ENCODE measurements around the gene RNF150.

RNF150 gene

GRCh38 chr4:140980426-140981200 is 152.7 kb downstream of the RNF150 start:
- no peak for DNase-seq (ENCODE audit: low spot score)

GRCh38 chr4:140976768-140977167 is 156.5 kb downstream of the RNF150 start:
- no peak for DNase-seq (ENCODE audit: low spot score)

DNA sequence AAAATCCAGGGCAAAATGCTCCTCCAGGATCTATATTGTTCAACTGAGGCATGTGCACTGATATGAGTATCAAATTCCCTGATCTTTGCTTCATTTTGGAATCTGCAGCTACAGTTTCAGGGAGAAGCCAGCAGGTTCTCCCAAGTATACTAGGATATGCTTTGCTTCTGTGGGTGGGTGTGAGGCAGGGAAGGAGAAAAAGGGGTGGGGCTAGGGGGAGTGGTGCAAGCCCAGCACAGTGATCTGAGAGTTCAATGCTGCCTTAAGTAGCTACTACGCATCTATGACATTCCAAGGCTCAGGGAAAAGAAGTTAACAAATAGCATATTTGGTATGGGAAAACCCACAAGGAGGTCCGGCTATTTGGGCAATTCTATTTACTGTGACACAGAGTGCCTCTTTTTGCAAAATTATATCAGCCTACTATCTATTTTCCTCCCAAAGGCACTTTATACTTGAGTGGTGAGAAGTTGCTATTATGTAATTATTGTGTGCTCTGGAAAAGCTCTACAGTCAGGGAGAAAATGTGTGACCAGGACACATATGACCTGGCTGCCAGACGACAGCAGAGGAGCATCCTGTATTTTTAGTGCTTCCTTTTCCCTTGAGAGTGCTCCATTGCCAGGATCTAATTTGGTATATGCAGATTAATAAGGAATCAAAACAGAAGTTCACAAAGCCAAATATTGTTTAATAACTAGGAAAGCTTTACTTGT is 162.0 kb downstream of the RNF150 start:
- DNase-seq (ENCODE audit: low spot score): no peak

- no peak for DNase-seq (ENCODE audit: low spot score)
Measured at GRCh38 chr4:140969296-140969695, 164.0 kb downstream of the RNF150 start.

DNA sequence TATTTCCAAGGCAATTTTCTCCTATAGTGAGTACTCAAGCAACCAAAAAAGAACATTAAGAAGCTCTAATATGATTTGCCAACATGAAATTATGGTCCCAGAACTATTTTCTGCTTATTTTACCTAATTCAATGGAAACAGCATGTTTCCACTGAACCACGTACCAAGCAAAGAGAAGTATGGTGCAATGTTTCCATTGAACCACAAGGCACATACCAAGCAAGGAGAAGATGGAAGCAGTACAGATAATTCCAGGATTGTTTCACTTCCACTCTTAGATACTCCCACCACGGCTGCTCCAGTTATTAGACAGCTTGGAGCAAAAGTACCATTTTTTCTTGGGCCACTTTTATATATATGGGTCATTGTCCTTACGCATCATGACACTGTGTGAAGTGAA is 164.9 kb downstream of the RNF150 start:
- DNase-seq (ENCODE audit: low spot score): no peak

DNA sequence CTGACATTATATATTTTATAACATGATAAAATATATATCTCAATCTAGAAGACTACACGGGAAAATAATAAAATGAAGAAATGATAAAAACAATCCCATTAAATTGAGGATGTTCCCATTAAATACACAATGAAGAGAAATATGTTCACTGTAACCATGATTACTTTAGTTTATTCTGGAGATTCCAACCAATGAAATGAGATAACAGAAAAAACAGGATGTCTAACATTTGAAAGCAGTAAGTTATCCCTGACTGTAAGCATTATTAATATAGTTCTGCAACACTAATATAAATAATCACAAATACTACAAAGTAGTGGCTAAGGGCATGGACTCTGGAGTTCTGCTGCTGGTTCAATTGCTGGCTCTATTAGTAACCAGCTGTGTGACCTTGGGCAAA is 169.4 kb downstream of the RNF150 start:
- DNase-seq (ENCODE audit: low spot score): no peak

DNA sequence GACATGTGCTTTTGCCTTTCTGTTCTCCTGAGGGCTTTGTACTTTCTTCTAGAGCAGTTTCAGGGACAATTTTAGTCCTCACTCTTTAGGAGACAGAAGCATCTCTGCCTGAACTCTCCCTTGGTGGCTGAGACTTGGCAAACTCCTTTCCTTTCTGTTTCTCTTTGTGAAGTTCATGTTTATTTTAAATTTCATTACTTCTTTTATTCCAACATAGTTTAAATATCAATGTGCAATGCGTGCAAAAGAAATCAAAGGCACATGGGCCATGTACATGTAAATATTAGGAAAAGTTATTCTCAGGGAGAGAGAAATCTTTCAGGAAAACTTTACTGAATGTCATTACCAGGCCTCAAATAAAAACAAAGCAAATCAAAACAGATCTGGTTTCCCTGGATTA is 177.6 kb downstream of the RNF150 start:
- DNase-seq (ENCODE audit: low spot score): no peak

GRCh38 chr4:140952717-140953116 is 180.6 kb downstream of the RNF150 start:
- no peak for DNase-seq (ENCODE audit: low spot score)

GRCh38 chr4:140947506-140947905 is 185.8 kb downstream of the RNF150 start:
- DNase-seq (ENCODE audit: low spot score): no peak

DNA sequence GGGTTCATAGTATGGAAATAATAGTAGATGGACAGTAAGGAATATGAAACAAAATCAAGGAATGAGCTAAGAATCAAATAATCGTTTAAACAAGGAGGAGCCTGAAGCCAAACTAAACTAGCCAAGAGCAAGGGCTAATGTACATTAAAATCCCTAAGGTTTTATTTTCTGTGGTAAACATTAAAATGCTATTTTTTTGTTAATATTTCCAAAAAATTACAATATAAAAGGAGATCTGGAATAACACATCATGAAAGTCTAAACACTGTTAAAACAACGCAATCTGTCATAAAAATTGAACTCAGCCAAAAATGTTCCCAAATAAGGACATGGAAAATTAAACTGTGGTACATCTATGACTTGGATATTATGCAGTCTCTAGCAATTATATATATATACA is 188.2 kb downstream of the RNF150 start:
- no peak for DNase-seq (ENCODE audit: low spot score)

- no peak for DNase-seq (ENCODE audit: low spot score)
Measured at GRCh38 chr4:140944572-140944971, 188.7 kb downstream of the RNF150 start.

GRCh38 chr4:140944199-140944515 is 189.1 kb downstream of the RNF150 start:
- no peak for DNase-seq (ENCODE audit: low spot score)

- DNase-seq (ENCODE audit: low spot score): peak; percentile 5
Measured at GRCh38 chr4:140943486-140944198, 189.6 kb downstream of the RNF150 start.

DNA sequence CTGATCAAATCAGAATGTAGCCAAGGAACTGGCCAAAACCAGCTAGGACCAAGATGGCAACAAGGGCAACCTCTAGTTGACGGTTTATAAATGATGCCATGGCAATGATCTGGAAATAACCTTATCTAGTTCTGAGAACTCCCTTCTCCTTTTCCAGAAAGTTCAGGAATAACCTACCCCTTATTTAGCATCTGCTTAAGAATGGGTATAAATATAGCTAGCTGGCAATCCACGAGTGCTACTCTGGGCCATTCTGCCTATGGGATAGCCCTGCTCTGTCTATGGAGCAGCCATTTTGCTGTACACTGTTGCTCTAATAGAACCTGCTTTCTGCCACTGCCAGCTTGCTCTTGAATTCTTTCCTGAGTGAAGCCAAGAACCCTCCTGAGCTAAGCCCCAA is 192.7 kb downstream of the RNF150 start:
- DNase-seq (ENCODE audit: low spot score): no peak

- no peak for DNase-seq (ENCODE audit: low spot score)
Measured at GRCh38 chr4:140937866-140938265, 195.4 kb downstream of the RNF150 start.

DNA sequence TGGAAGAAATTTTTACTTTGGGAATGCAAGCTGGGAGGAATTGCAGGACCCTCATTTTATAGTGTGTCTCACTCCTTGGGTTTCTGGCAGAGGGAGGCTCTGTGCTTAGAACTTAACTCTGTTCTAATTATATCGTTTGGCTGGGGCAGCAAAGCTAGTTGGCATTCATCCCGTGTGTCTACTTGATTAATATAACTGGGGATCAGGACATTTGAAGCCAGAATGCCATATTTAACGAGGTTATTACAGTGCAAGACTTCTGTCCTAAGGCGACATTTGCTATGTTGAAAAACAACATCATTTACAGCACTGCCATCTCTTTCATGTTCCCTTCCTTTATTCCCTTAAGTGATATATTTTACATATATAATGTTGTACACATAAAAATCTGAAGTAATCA is 198.0 kb downstream of the RNF150 start:
- no peak for DNase-seq (ENCODE audit: low spot score)

- no peak for DNase-seq (ENCODE audit: low spot score)
Measured at GRCh38 chr4:140932501-140933045, 200.7 kb downstream of the RNF150 start.

DNA sequence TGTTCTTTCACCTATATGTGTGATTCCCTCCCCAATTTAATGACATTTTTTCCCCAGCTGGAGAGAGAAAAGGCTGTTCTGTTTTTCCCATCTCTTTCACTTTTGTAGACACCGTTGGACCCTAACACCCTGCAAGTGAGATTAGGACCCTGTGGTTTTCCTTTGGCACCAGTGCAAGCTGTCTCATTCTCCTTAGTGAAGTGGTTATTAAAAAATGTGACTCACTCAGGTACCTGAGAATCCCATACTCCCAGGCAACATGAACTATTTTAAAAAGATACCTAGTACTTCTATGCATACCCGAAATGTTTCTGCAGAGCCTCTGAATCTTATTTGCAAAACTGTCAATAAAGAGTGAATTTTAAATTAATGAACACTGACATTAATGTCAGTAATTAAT is 201.4 kb downstream of the RNF150 start:
- DNase-seq (ENCODE audit: low spot score): no peak

- DNase-seq (ENCODE audit: low spot score): no peak
Measured at GRCh38 chr4:140930557-140930956, 202.7 kb downstream of the RNF150 start.

GRCh38 chr4:140930011-140930410 is 203.3 kb downstream of the RNF150 start:
- DNase-seq (ENCODE audit: low spot score): no peak

- DNase-seq (ENCODE audit: low spot score): no peak
Measured at GRCh38 chr4:140928880-140929279, 204.4 kb downstream of the RNF150 start.

DNA sequence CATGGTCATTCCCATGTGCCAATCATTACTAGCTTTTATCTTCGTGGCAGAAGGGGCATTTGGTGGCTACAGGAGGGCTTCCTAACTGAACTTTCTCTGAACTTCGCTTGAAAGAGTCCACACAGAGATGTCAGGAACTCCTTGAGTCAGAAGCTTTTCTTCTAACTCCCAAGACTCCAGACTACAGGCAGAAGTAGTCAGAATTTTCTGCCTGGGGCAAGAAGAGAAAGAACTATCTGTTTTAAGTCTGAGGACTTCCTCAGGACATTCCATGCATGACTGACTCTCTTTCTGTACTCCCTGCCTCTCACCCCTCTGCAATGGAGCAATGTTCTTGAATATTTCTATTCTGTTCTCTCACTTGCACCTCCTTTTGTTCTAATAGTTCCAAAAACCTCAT is 206.6 kb downstream of the RNF150 start:
- DNase-seq (ENCODE audit: low spot score): no peak

GRCh38 chr4:140925417-140925816 is 207.9 kb downstream of the RNF150 start:
- no peak for DNase-seq (ENCODE audit: low spot score)
